Activated naive CD4-positive, alpha-beta T cell treated with anti-CD3 and anti-CD28 coated beads for 36 hours (primary cell): ENCODE results near the gene MAD1L1. TPM values are rescaled to one million over a fixed set of nuclear protein-coding genes. Genes with fewer than 3 reads are reported as not detected.
"Not testable (repeated sequence)": the region's sequence is repeated elsewhere in the genome, so short reads cannot be mapped to it uniquely, and the experiment has no call there.

Experiments used
- CTCF ChIA-PET: fragments of 350-600 bp; sonication (Branson Sonifier 250); formaldehyde crosslinking; loops from one replicate; lab custom pipeline; 2021; ENCODE audit warnings: antibody characterized with exemption; lab: Charles Lee
- DNase-seq: peaks from one replicate; pipeline ENCODE4 v3.0.0-alpha.2; 2020
- H3K27ac Mint-ChIP-seq: one replicate; pipeline ENCODE4 v1.8.0; 2021; ENCODE audit warnings: mild to moderate bottlenecking, mixed read lengths
- H3K27me3 Mint-ChIP-seq: one replicate; pipeline ENCODE4 v1.8.0; 2021; ENCODE audit warnings: low read depth, mixed read lengths
- H3K36me3 Mint-ChIP-seq: one replicate; pipeline ENCODE4 v1.8.0; 2021; ENCODE audit warnings: low read depth, mixed read lengths
- H3K4me1 Mint-ChIP-seq: one replicate; pipeline ENCODE4 v1.8.0; 2021; ENCODE audit warnings: low read depth, mixed read lengths
- H3K4me3 Mint-ChIP-seq: one replicate; pipeline ENCODE4 v1.8.0; 2021; ENCODE audit warnings: mild to moderate bottlenecking, moderate library complexity, mixed read lengths
- H3K9me3 Mint-ChIP-seq: one replicate; pipeline ENCODE4 v1.8.0; 2021; ENCODE audit warnings: mixed read lengths
- intact Hi-C: fragments of 100-400 bp; cut with micrococcal nuclease; formaldehyde crosslinking; loops from one replicate; pipeline ENCODE4 v1.15.1; 2023
- total RNA-seq, 2 experiments: library from RNA; stranded (reverse); gene quantifications; one replicate each; pipeline ENCODE4 v1.2.3, GENCODE V29; 2021

Gene MAD1L1
- total RNA-seq, 2 experiments from 2014 or later, result 37.5 to 40.2 TPM

- intact Hi-C loops, H3K27me3 Mint-ChIP-seq, H3K36me3 Mint-ChIP-seq, H3K27ac Mint-ChIP-seq, CTCF ChIA-PET, H3K4me3 Mint-ChIP-seq, H3K9me3 Mint-ChIP-seq, DNase-seq: not testable (repeated sequence)
- peaks cover 20% of the 10 kb centered on the region for H3K4me1 Mint-ChIP-seq
Measured at GRCh38 chr7:1876641-1877040, 356.1 kb downstream of the MAD1L1 start.

- H3K27ac Mint-ChIP-seq, H3K36me3 Mint-ChIP-seq, CTCF ChIA-PET, intact Hi-C loops, H3K27me3 Mint-ChIP-seq, H3K4me3 Mint-ChIP-seq: not testable (repeated sequence)
- peaks cover 20% of the 10 kb centered on the region for H3K4me1 Mint-ChIP-seq
- peak; percentile 36 for DNase-seq
- H3K9me3 Mint-ChIP-seq, result peaks cover 12% of the 10 kb centered on the region
Measured at GRCh38 chr7:1875392-1876199, 357.1 kb downstream of the MAD1L1 start.

- intact Hi-C loops, H3K27ac Mint-ChIP-seq: not testable (repeated sequence)
Measured at GRCh38 chr7:1874590-1875391, 358.0 kb downstream of the MAD1L1 start.

GRCh38 chr7:1873857-1874589, 358.7 kb downstream of the MAD1L1 start:
- Mint-ChIP-seq H3K27ac (no peak overlapping the region), H3K27me3 (no peaks in the 10 kb centered on the region), H3K36me3 (peaks cover 8% of the 10 kb centered on the region), H3K9me3 (peaks cover 15% of the 10 kb centered on the region), H3K4me1 (peaks cover 20% of the 10 kb centered on the region), H3K4me3 (no peak overlapping the region)
- intact Hi-C loops, result no loop called here
- DNase-seq, result no peak
- CTCF ChIA-PET, result no interaction called here

More at GRCh38 chr7:1874590-1875391, 358.0 kb downstream of the MAD1L1 start:
- Mint-ChIP-seq H3K4me1 (peaks cover 20% of the 10 kb centered on the region), H3K9me3 (peaks cover 15% of the 10 kb centered on the region)
- DNase-seq, CTCF ChIA-PET, H3K4me3 Mint-ChIP-seq, H3K36me3 Mint-ChIP-seq, H3K27me3 Mint-ChIP-seq: not testable (repeated sequence)

GRCh38 chr7:1873421-1873820, 359.3 kb downstream of the MAD1L1 start:
- Mint-ChIP-seq H3K4me3 (no peak overlapping the region), H3K4me1 (peaks cover 17% of the 10 kb centered on the region), H3K36me3 (peaks cover 5% of the 10 kb centered on the region), H3K9me3 (peaks cover 13% of the 10 kb centered on the region), H3K27ac (no peak overlapping the region), H3K27me3 (no peaks in the 10 kb centered on the region)
- CTCF ChIA-PET, result no interaction called here
- intact Hi-C loops, result no loop called here
- DNase-seq, result no peak

GRCh38 chr7:1873070-1873405, 359.7 kb downstream of the MAD1L1 start:
- no peak for DNase-seq
- Mint-ChIP-seq H3K9me3 (peaks cover 10% of the 10 kb centered on the region), H3K4me1 (peaks cover 17% of the 10 kb centered on the region), H3K4me3 (no peak overlapping the region), H3K27me3 (no peaks in the 10 kb centered on the region), H3K27ac (no peak overlapping the region), H3K36me3 (peaks cover 2% of the 10 kb centered on the region)
- intact Hi-C loops, result no loop called here
- CTCF ChIA-PET, result no interaction called here

GRCh38 chr7:1872191-1873069, 360.3 kb downstream of the MAD1L1 start:
- Mint-ChIP-seq H3K36me3 (no peaks in the 10 kb centered on the region), H3K4me3 (no peak overlapping the region), H3K9me3 (peaks cover 8% of the 10 kb centered on the region), H3K4me1 (peaks cover 17% of the 10 kb centered on the region), H3K27ac (no peak overlapping the region), H3K27me3 (no peaks in the 10 kb centered on the region)
- CTCF ChIA-PET, result no interaction called here
- intact Hi-C loops, result no loop called here
- DNase-seq, result no peak

GRCh38 chr7:1869452-1870130, 363.2 kb downstream of the MAD1L1 start:
- H3K27me3 Mint-ChIP-seq, result no peaks in the 10 kb centered on the region
- CTCF ChIA-PET, result interaction anchor here (0.9 kb wide), 1 partner anchor 11 kb away, joined by 3 read pairs; no protein-coding TSS in a partner anchor
- peaks cover 4% of the 10 kb centered on the region for H3K4me1 Mint-ChIP-seq
- intact Hi-C loops, result no loop called here
- no peaks in the 10 kb centered on the region for H3K36me3 Mint-ChIP-seq
- H3K4me3 Mint-ChIP-seq, result no peak overlapping the region
- H3K27ac Mint-ChIP-seq, result no peak overlapping the region
- no peak for DNase-seq
- peaks cover 8% of the 10 kb centered on the region for H3K9me3 Mint-ChIP-seq

- DNase-seq, result no peak
- H3K27me3 Mint-ChIP-seq, result no peaks in the 10 kb centered on the region
- CTCF ChIA-PET, result no interaction called here
Measured at GRCh38 chr7:1868516-1869165, 364.1 kb downstream of the MAD1L1 start.

GRCh38 chr7:1867370-1868260, 365.1 kb downstream of the MAD1L1 start:
- H3K36me3 Mint-ChIP-seq, result no peaks in the 10 kb centered on the region
- no peak overlapping the region for H3K4me3 Mint-ChIP-seq
- peaks cover 8% of the 10 kb centered on the region for H3K9me3 Mint-ChIP-seq
- H3K27me3 Mint-ChIP-seq, result no peaks in the 10 kb centered on the region
- no peak overlapping the region for H3K27ac Mint-ChIP-seq
- CTCF ChIA-PET, result no interaction called here
- no peak for DNase-seq
- H3K4me1 Mint-ChIP-seq, result peaks cover 3% of the 10 kb centered on the region
- intact Hi-C loops, result no loop called here

More at GRCh38 chr7:1868516-1869165, 364.1 kb downstream of the MAD1L1 start:
- Mint-ChIP-seq H3K36me3 (no peaks in the 10 kb centered on the region), H3K4me3 (no peak overlapping the region), H3K9me3 (peaks cover 8% of the 10 kb centered on the region), H3K27ac (no peak overlapping the region), H3K4me1 (peaks cover 3% of the 10 kb centered on the region)
- intact Hi-C loops, result no loop called here
